Astrocyte (in vitro differentiated cells and primary cell): Measurements from ENCODE around the gene MNAT1. TPM values are rescaled to one million over a fixed set of nuclear protein-coding genes. Genes with fewer than 3 reads are reported as not detected.

ENCODE experiments used
- DNase-seq: peaks from one replicate; pipeline ENCODE4 v3.0.0-alpha.2; 2010; ENCODE audit warnings: low read depth
- FAIRE-seq: peaks from 2 replicates; lab custom pipeline; 2011; peaks lifted over from hg19 to GRCh38; lab: Jason Lieb, UNC
- H2AFZ ChIP-seq: 2 replicates; pipeline ENCODE4 v1.6.0; 2012; ENCODE audit warnings: low read depth, low read length, inconsistent platforms
- H3K27ac ChIP-seq: 2 replicates; pipeline ENCODE4 v1.5.1; 2011; ENCODE audit warnings: low read depth, low read length, inconsistent platforms
- H3K27me3 ChIP-seq: 2 replicates; pipeline ENCODE4 v1.6.0; 2011; ENCODE audit warnings: low read length, inconsistent platforms; ENCODE audit not compliant: insufficient read depth
- H3K36me3 ChIP-seq: 2 replicates; pipeline ENCODE4 v1.5.1; 2011; ENCODE audit warnings: low read length, inconsistent platforms; ENCODE audit not compliant: insufficient read depth
- H3K4me1 ChIP-seq: 2 replicates; pipeline ENCODE4 v1.5.1; 2011; ENCODE audit warnings: low read length, inconsistent platforms; ENCODE audit not compliant: insufficient read depth
- H3K4me2 ChIP-seq: 2 replicates; pipeline ENCODE4 v1.6.0; 2012; ENCODE audit warnings: low read length, inconsistent platforms
- H3K4me3 ChIP-seq: 2 replicates; pipeline ENCODE4 v1.5.1; 2011; ENCODE audit warnings: low read depth, mild to moderate bottlenecking, low read length, inconsistent platforms; ENCODE audit not compliant: insufficient read depth
- H3K79me2 ChIP-seq: 2 replicates; pipeline ENCODE4 v1.6.0; 2012; ENCODE audit warnings: mild to moderate bottlenecking, low read length, inconsistent platforms; ENCODE audit not compliant: insufficient read depth
- H3K9ac ChIP-seq: 2 replicates; pipeline ENCODE4 v1.6.0; 2012; ENCODE audit warnings: mild to moderate bottlenecking, low read length, inconsistent platforms
- H3K9me3 ChIP-seq: 2 replicates; pipeline ENCODE4 v1.5.1; 2012; ENCODE audit warnings: low read depth, mild to moderate bottlenecking, low read length, inconsistent platforms; ENCODE audit not compliant: insufficient read depth
- H4K20me1 ChIP-seq: 2 replicates; pipeline ENCODE4 v1.6.0; 2012; ENCODE audit warnings: low read length, inconsistent platforms; ENCODE audit not compliant: insufficient read depth
- H3K27ac Mint-ChIP-seq: one replicate; pipeline ENCODE4 v1.8.0; 2021; ENCODE audit warnings: mild to moderate bottlenecking, mixed read lengths; ENCODE audit not compliant: unreplicated experiment
- H3K27me3 Mint-ChIP-seq: one replicate; pipeline ENCODE4 v1.8.0; 2021; ENCODE audit warnings: low read depth, mixed read lengths; ENCODE audit not compliant: unreplicated experiment
- H3K36me3 Mint-ChIP-seq: one replicate; pipeline ENCODE4 v1.8.0; 2021; ENCODE audit warnings: low read depth, mixed read lengths; ENCODE audit not compliant: unreplicated experiment
- H3K4me1 Mint-ChIP-seq: one replicate; pipeline ENCODE4 v1.8.0; 2021; ENCODE audit warnings: low read depth, mixed read lengths; ENCODE audit not compliant: unreplicated experiment
- H3K4me3 Mint-ChIP-seq: one replicate; pipeline ENCODE4 v1.8.0; 2021; ENCODE audit warnings: mild to moderate bottlenecking, moderate library complexity, mixed read lengths; ENCODE audit not compliant: unreplicated experiment
- H3K9me3 Mint-ChIP-seq: one replicate; pipeline ENCODE4 v1.8.0; 2021; ENCODE audit warnings: mild to moderate bottlenecking, mixed read lengths; ENCODE audit not compliant: unreplicated experiment
- EZH2 ChIP-seq: IDR thresholded peaks from 2 replicates; pipeline ENCODE4 v1.6.1; 2012; ENCODE audit warnings: mild to moderate bottlenecking, low read length, inconsistent platforms; ENCODE audit not compliant: insufficient read depth
- total RNA-seq: library from RNA; stranded (reverse); gene quantifications from 2 replicates; pipeline ENCODE4 v1.2.1, GENCODE V29; 2021
- TF ChIP-seq, protein P1 (sequence below): IDR thresholded peaks from 2 replicates; pipeline ENCODE4 v1.5.1; 2011; ENCODE audit warnings: low read depth, mild to moderate bottlenecking, inconsistent platforms, low read length, moderate library complexity; ENCODE audit not compliant: insufficient read depth

Gene MNAT1
- total RNA-seq, 1 donor from 2014 or later = 36.0 TPM

DNA sequence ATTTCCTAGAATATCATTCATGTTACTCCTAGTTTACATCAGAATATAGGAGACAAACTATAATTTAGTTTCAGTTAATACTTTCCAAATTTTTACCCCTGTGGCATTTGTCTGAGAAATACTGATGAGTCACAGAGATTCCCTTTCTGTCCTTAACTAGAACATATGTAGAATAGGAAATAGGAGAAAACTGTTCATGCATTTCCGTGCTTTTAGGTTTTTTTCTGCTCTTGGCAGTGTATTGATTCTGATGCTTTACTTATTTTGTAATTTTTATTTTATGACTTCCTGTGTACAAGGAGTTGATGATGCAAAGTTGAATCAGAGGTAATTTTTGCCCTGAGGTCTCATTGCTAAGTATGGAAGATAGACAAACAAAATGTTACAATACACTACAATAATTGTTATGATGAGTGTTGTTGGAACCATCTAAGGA, 23.0 kb downstream of the MNAT1 start:
- FAIRE-seq (peak; percentile 26), DNase-seq (peak; percentile 20)
- no peak overlapping the region for H3K27ac ChIP-seq
- H3K36me3 ChIP-seq = no peaks in the 10 kb centered on the region
- no peaks in the 10 kb centered on the region for H3K9me3 ChIP-seq
- peaks cover 36% of the 10 kb centered on the region for H3K4me1 Mint-ChIP-seq
- H4K20me1 ChIP-seq = peaks cover 53% of the 10 kb centered on the region
- no peak overlapping the region for H2AFZ ChIP-seq
- H3K27me3 Mint-ChIP-seq = no peaks in the 10 kb centered on the region
- H3K4me3 Mint-ChIP-seq = no peak overlapping the region
- no peaks in the 10 kb centered on the region for H3K9me3 Mint-ChIP-seq
- peaks cover 81% of the 10 kb centered on the region for H3K79me2 ChIP-seq
- TF ChIP-seq EZH2 = no peak
- TF ChIP-seq, protein P1, sequence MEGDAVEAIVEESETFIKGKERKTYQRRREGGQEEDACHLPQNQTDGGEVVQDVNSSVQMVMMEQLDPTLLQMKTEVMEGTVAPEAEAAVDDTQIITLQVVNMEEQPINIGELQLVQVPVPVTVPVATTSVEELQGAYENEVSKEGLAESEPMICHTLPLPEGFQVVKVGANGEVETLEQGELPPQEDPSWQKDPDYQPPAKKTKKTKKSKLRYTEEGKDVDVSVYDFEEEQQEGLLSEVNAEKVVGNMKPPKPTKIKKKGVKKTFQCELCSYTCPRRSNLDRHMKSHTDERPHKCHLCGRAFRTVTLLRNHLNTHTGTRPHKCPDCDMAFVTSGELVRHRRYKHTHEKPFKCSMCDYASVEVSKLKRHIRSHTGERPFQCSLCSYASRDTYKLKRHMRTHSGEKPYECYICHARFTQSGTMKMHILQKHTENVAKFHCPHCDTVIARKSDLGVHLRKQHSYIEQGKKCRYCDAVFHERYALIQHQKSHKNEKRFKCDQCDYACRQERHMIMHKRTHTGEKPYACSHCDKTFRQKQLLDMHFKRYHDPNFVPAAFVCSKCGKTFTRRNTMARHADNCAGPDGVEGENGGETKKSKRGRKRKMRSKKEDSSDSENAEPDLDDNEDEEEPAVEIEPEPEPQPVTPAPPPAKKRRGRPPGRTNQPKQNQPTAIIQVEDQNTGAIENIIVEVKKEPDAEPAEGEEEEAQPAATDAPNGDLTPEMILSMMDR = no peak
- H3K27me3 ChIP-seq = no peaks in the 10 kb centered on the region
- no peak overlapping the region for H3K4me3 ChIP-seq
- H3K36me3 Mint-ChIP-seq = no peaks in the 10 kb centered on the region
- H3K9ac ChIP-seq = no peak overlapping the region
- peak overlapping the region; percentile 70 for H3K27ac Mint-ChIP-seq
- peak overlapping the region; percentile 0 for H3K4me2 ChIP-seq
- H3K4me1 ChIP-seq = no peaks in the 10 kb centered on the region

DNA sequence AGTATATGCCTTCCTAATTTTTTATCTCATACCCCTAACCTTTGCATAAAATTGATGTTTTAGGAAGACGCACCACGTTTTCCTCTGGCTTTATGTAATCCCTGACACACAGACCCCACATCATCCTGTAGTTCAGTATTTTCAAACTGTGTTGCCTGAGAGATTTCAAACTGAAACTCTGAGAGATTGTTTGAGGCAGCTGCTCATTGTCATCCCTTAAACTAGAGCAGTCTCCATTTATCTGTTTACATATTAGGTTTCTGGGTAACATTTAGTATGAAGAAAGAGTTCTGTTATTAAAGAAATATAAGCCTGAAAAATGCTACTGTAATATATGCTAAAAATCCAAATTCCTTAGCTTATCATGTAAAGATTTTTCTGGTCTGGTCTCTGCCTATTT, 24.3 kb downstream of the MNAT1 start:
- Histone ChIP-seq H3K79me2 (peaks cover 81% of the 10 kb centered on the region), H2AFZ (no peak overlapping the region), H3K27me3 (no peaks in the 10 kb centered on the region), H3K9ac (no peak overlapping the region), H3K36me3 (no peaks in the 10 kb centered on the region), H3K9me3 (no peaks in the 10 kb centered on the region), H3K4me1 (no peaks in the 10 kb centered on the region), H3K4me2 (no peak overlapping the region), H3K27ac (no peak overlapping the region), H4K20me1 (peaks cover 42% of the 10 kb centered on the region), H3K4me3 (no peak overlapping the region)
- Mint-ChIP-seq H3K4me1 (peaks cover 34% of the 10 kb centered on the region), H3K27me3 (no peaks in the 10 kb centered on the region), H3K4me3 (no peak overlapping the region), H3K27ac (no peak overlapping the region), H3K36me3 (no peaks in the 10 kb centered on the region), H3K9me3 (no peaks in the 10 kb centered on the region)
- TF ChIP-seq, protein P1 = no peak
- no peak for TF ChIP-seq EZH2
- DNase-seq (no peak), FAIRE-seq (no peak)

DNA sequence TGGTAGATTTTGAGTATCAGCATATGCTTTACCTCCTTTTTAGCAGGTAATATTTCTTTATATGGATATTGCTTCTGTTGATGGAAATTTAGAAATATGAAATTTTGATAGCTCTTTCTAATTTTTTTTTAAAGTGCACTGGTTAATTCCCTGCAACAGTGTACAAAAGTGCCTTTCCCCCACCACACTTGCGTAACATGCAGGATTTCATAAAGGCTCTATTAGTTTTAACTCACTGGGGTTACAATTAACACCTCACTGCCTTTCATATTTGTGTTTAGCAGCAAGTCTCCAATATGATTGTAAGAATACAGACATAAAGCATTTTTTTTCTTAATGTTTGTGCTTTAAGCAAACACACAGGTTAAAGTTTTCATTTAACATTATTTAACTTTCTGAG, 25.6 kb downstream of the MNAT1 start:
- FAIRE-seq = no peak

More for the DNA sequence above, 25.6 kb downstream of the MNAT1 start:
- H3K36me3 ChIP-seq = no peaks in the 10 kb centered on the region
- H3K9me3 Mint-ChIP-seq = no peaks in the 10 kb centered on the region
- no peak overlapping the region for H3K4me2 ChIP-seq
- H3K4me1 Mint-ChIP-seq = peaks cover 33% of the 10 kb centered on the region
- H3K36me3 Mint-ChIP-seq = no peaks in the 10 kb centered on the region
- no peak overlapping the region for H3K27ac ChIP-seq
- no peak overlapping the region for H3K4me3 Mint-ChIP-seq
- H4K20me1 ChIP-seq = peaks cover 47% of the 10 kb centered on the region
- no peak for DNase-seq
- H3K4me3 ChIP-seq = no peak overlapping the region
- H3K79me2 ChIP-seq = peaks cover 84% of the 10 kb centered on the region
- H2AFZ ChIP-seq = no peak overlapping the region
- no peaks in the 10 kb centered on the region for H3K27me3 ChIP-seq
- no peaks in the 10 kb centered on the region for H3K4me1 ChIP-seq
- no peaks in the 10 kb centered on the region for H3K27me3 Mint-ChIP-seq
- H3K27ac Mint-ChIP-seq = no peak overlapping the region
- H3K9me3 ChIP-seq = no peaks in the 10 kb centered on the region
- H3K9ac ChIP-seq = no peak overlapping the region
- TF ChIP-seq, protein P1 = no peak
- no peak for TF ChIP-seq EZH2
